BJ (cell line): ENCODE results near the gene SPTLC3. TPM values are rescaled to one million over a fixed set of nuclear protein-coding genes. Genes with fewer than 3 reads are reported as not detected.

Experiments used
- CTCF ChIA-PET: fragments of 350-600 bp; formaldehyde crosslinking; extraction: SDS; loops from one replicate; lab custom pipeline; 2021; ENCODE audit warnings: antibody characterized with exemption, inconsistent platforms; lab: Yijun Ruan, JAX
- POLR2A ChIA-PET: fragments of 300-600 bp; sonication (Branson Sonifier 250); formaldehyde crosslinking; extraction: SDS; loops from one replicate; lab custom pipeline; 2021; ENCODE audit warnings: antibody characterized with exemption; lab: Charles Lee
- DNase-seq: peaks from one replicate; pipeline ENCODE4 v3.0.0-alpha.2; 2011; ENCODE audit warnings: low read depth
- H3K27me3 ChIP-seq: 2 replicates; pipeline ENCODE4 v1.6.0; 2011; ENCODE audit warnings: low read length; ENCODE audit not compliant: control insufficient read depth, insufficient read depth
- H3K36me3 ChIP-seq: 2 replicates; pipeline ENCODE4 v1.5.1; 2011; ENCODE audit warnings: low read length; ENCODE audit not compliant: control insufficient read depth, insufficient read depth
- H3K4me3 ChIP-seq: 2 replicates; pipeline ENCODE4 v1.5.1; 2011; ENCODE audit warnings: low read depth, mild to moderate bottlenecking, control low read depth, low read length
- CTCF ChIP-seq: IDR thresholded peaks from 2 replicates; pipeline ENCODE4 v1.5.1; 2011; ENCODE audit warnings: low read depth, mild to moderate bottlenecking, control low read depth, inconsistent platforms, low read length, moderate library complexity; ENCODE audit not compliant: insufficient read depth
- polyA plus RNA-seq: library from polyadenylated mRNA; depleted of rRNA; stranded (reverse); fragments of >200 nt; gene quantifications from 2 replicates; pipeline ENCODE4 v1.2.3, GENCODE V29; 2011

Gene SPTLC3
- polyA plus RNA-seq, 1 experiment = 0.27 TPM

- no peaks in the 10 kb centered on the region for H3K36me3 ChIP-seq
- ChIA-PET CTCF (no interaction called here), POLR2A (no interaction called here)
- H3K27me3 ChIP-seq = no peaks in the 10 kb centered on the region
- DNase-seq = no peak
- H3K4me3 ChIP-seq = no peak overlapping the region
- TF ChIP-seq CTCF = no peak
Measured at GRCh38 chr20:13174402-13174801, 165.6 kb downstream of the SPTLC3 start.

- no peak overlapping the region for H3K4me3 ChIP-seq
- no peaks in the 10 kb centered on the region for H3K36me3 ChIP-seq
- TF ChIP-seq CTCF = no peak
- ChIA-PET POLR2A (no interaction called here), CTCF (interaction anchor here (0.5 kb wide), 1 partner anchor 365 kb away, joined by 6 read pairs; no protein-coding TSS in a partner anchor)
- no peak for DNase-seq
- H3K27me3 ChIP-seq = no peaks in the 10 kb centered on the region
Measured at GRCh38 chr20:13180986-13181889, 172.5 kb downstream of the SPTLC3 start.

- no peak for DNase-seq
- ChIA-PET POLR2A (no interaction called here), CTCF (no interaction called here)
- Histone ChIP-seq H3K36me3 (no peaks in the 10 kb centered on the region), H3K4me3 (no peak overlapping the region), H3K27me3 (no peaks in the 10 kb centered on the region)
- TF ChIP-seq CTCF = no peak
Measured at GRCh38 chr20:13183005-13183404, 174.2 kb downstream of the SPTLC3 start.

GRCh38 chr20:13186043-13186774 is 177.4 kb downstream of the SPTLC3 start:
- DNase-seq = no peak
- no peaks in the 10 kb centered on the region for H3K27me3 ChIP-seq
- no peak for TF ChIP-seq CTCF
- no peak overlapping the region for H3K4me3 ChIP-seq
- CTCF ChIA-PET = no interaction called here
- POLR2A ChIA-PET = no interaction called here
- H3K36me3 ChIP-seq = no peaks in the 10 kb centered on the region

- CTCF ChIA-PET = no interaction called here
Measured at GRCh38 chr20:13187899-13188298, 179.1 kb downstream of the SPTLC3 start.

More at GRCh38 chr20:13187899-13188298, 179.1 kb downstream of the SPTLC3 start:
- H3K4me3 ChIP-seq = no peak overlapping the region
- no peaks in the 10 kb centered on the region for H3K36me3 ChIP-seq
- TF ChIP-seq CTCF = no peak
- POLR2A ChIA-PET = no interaction called here
- no peaks in the 10 kb centered on the region for H3K27me3 ChIP-seq
- DNase-seq = no peak
